GM12891 (cell line): ENCODE measurements around the gene KRT3. TPM values are rescaled to one million over a fixed set of nuclear protein-coding genes. Genes with fewer than 3 reads are reported as not detected.

ENCODE experiments used
- DNase-seq: peaks from one replicate; pipeline ENCODE4 v3.0.0; 2011; ENCODE audit warnings: low spot score; ENCODE audit not compliant: insufficient read length
- FAIRE-seq: peaks from 2 replicates; lab custom pipeline; 2011; peaks lifted over from hg19 to GRCh38; lab: Jason Lieb, UNC
- PAX5 ChIP-seq: IDR thresholded peaks from 2 replicates; pipeline ENCODE4 v1.6.1; 2011; ENCODE audit warnings: low read length, moderate library complexity, mild to moderate bottlenecking; ENCODE audit not compliant: insufficient read depth, severe bottlenecking
- POLR2A ChIP-seq: IDR thresholded peaks from 2 replicates; pipeline ENCODE4 v1.6.1; 2011; ENCODE audit warnings: low read depth, low read length, control low read depth
- POLR2AphosphoS5 ChIP-seq: IDR thresholded peaks from 2 replicates; pipeline ENCODE4 v1.6.1; 2011; ENCODE audit warnings: low read depth, low read length, control low read depth
- POU2F2 ChIP-seq: IDR thresholded peaks from 2 replicates; pipeline ENCODE4 v1.6.1; 2011; ENCODE audit warnings: low read depth, mild to moderate bottlenecking, control low read depth, low read length, moderate library complexity
- SPI1 ChIP-seq: IDR thresholded peaks from 2 replicates; pipeline ENCODE4 v1.6.1; 2011; ENCODE audit warnings: low read depth, low read length, control low read depth
- TAF1 ChIP-seq: IDR thresholded peaks from 2 replicates; pipeline ENCODE4 v1.6.1; 2011; ENCODE audit warnings: low read depth, low read length, control low read depth
- polyA plus RNA-seq: library from polyadenylated mRNA; unstranded; fragments of >200 nt; gene quantifications from one replicate; pipeline ENCODE4 v1.2.1, GENCODE V29; 2012; ENCODE audit warnings: low read depth, missing spikeins, inconsistent platforms; ENCODE audit not compliant: missing spikeins

Gene KRT3
- not detected for polyA plus RNA-seq

- TF ChIP-seq SPI1: no peak
- TF ChIP-seq POU2F2: no peak
- TF ChIP-seq PAX5: no peak
- no peak for TF ChIP-seq POLR2A
- TF ChIP-seq POLR2AphosphoS5: no peak
Measured at GRCh38 chr12:52795694-52796428, at the start of gene KRT3. Gene KRT3, minus strand, starts transcription at chr12:52796117. Its CDS starts 75 bp downstream, at chr12:52796042.

GRCh38 chr12:52844386-52844785, 48.5 kb upstream of the KRT3 start:
- no peak for FAIRE-seq
- no peak for DNase-seq
- no peak for TF ChIP-seq POU2F2
- no peak for TF ChIP-seq TAF1
- TF ChIP-seq PAX5: no peak
- no peak for TF ChIP-seq SPI1
- TF ChIP-seq POLR2AphosphoS5: no peak
- TF ChIP-seq POLR2A: no peak

More at GRCh38 chr12:52795694-52796428, at the start of gene KRT3:
- DNase-seq: no peak
- FAIRE-seq: no peak

DNA sequence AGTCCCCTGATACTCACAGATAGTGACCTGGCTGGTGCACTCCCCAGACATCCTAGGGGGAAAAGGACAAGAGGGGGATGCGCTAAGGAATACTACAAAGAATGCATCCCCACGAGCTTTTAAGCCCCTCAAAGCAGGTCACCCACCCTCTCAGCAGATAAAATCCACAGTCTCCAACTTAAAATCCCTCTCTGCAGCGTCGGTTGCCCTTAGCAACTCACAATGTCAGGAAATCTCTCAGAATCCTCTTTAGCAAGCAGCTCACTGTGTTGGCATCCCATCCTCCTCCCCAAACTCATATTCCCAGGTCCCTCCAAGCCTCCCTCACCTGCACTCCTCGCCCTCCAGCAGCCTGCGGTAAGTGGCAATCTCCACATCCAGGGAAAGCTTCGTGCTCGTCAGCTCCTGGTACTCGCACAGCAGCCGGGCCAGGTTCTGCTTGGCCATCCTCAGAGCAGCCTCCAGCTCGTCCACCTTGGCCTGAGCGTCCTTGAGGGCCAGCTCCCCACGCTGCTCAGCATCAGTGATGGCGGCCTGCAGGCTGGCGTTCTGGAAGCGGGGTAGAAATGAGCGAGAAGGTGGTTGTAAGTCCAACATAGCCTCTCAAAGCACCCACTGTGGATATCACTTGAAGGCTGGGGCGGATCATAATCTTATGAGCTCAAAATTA, 43.7 kb upstream of the KRT3 start:
- DNase-seq: no peak
- TF ChIP-seq POLR2A (no peak), POU2F2 (no peak), SPI1 (no peak), POLR2AphosphoS5 (no peak), TAF1 (no peak), PAX5 (no peak)
- no peak for FAIRE-seq

GRCh38 chr12:52838609-52839435, 42.9 kb upstream of the KRT3 start:
- TF ChIP-seq SPI1: no peak
- no peak for TF ChIP-seq POU2F2
- no peak for TF ChIP-seq POLR2AphosphoS5
- no peak for TF ChIP-seq POLR2A
- TF ChIP-seq PAX5: no peak
- TF ChIP-seq TAF1: no peak
- FAIRE-seq (no peak), DNase-seq (no peak)

GRCh38 chr12:52837781-52838608, 42.1 kb upstream of the KRT3 start:
- FAIRE-seq: no peak
- no peak for TF ChIP-seq TAF1
- TF ChIP-seq POU2F2: no peak
- no peak for TF ChIP-seq POLR2AphosphoS5
- TF ChIP-seq POLR2A: no peak
- TF ChIP-seq PAX5: no peak
- no peak for TF ChIP-seq SPI1
- no peak for DNase-seq

DNA sequence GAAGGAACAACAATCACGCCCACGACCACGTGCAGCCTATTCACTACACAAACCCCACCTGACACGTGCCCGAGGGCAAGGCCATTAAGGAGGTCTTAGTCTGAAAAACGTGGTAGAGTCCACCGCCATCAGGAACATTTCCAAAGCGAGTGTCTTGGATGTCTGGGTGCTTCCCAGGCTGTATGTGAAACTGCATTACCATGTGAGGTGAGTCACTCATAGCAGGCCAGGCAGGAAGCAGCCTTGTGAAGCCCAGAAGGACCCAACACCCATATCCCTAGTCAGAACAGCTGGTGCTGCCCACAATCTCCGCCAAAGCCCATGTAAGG, 41.5 kb upstream of the KRT3 start:
- TF ChIP-seq PAX5 (no peak), TAF1 (no peak), POLR2AphosphoS5 (no peak), POU2F2 (no peak), POLR2A (no peak), SPI1 (no peak)
- FAIRE-seq: no peak
- DNase-seq: no peak

GRCh38 chr12:52836491-52837412, 40.8 kb upstream of the KRT3 start:
- DNase-seq: no peak
- TF ChIP-seq PAX5 (no peak), POLR2AphosphoS5 (no peak), SPI1 (no peak), POLR2A (no peak), TAF1 (no peak), POU2F2 (no peak)
- FAIRE-seq: no peak

GRCh38 chr12:52836042-52836466, 40.1 kb upstream of the KRT3 start:
- TF ChIP-seq PAX5 (no peak), POLR2AphosphoS5 (no peak), SPI1 (no peak), TAF1 (no peak), POU2F2 (no peak), POLR2A (no peak)
- no peak for DNase-seq
- no peak for FAIRE-seq
